ENCODE results near the gene ZNF423.

Gene ZNF423

DNA sequence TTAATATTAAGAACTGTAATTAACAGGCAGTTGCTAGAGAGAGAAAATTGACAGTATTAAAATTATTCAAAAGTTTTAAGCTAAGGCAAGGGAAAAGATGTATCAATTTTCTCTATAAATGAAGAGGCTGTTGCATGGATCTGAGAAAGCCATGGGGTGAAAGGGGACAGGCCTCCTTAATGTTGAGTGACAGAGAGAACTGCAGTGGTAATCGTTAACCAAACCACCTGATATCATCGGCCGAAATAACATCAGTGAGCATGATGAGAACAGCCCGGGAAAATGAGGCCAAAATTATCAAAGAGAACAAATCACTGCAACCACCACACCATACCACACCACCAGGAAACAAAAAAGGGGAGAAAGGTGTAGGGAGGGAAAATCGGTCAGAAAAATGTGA is 3.6 kb downstream of the ZNF423 start:
- no peaks in the 10 kb centered on the region for H3K79me2 ChIP-seq (ENCODE audit: control insufficient read depth, low read length)
- no peak overlapping the region for H3K4me3 ChIP-seq (ENCODE audit: low read length)
- H3K4me1 ChIP-seq (ENCODE audit: control insufficient read depth, low read length), result no peaks in the 10 kb centered on the region

DNA sequence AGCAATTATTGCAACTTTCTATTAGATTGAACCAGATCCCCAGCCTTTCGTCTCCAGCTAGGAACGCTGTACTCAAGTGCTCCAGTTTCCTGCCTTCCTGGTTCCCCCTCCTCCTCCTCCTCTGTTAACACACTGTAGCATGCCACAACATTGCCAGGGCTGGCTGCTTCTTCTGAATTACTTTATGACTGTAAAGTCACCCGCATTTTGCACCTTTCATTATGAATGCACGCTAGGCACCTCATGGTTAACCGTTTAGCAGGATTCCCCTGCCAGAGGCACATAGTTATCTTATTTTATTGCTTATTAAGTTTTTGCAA is 4.5 kb downstream of the ZNF423 start:
- Histone ChIP-seq H3K27ac (ENCODE audit: low read depth, low read length) (no peak overlapping the region), H3K9me2 (replicated peaks; ENCODE audit: control insufficient read depth, low read length) (no peaks in the 10 kb centered on the region), H3K4me2 (ENCODE audit: low read length) (no peak overlapping the region), H3K27me3 (ENCODE audit: control insufficient read depth, low read length) (peaks cover 64% of the 10 kb centered on the region), H3K4me1 (ENCODE audit: control insufficient read depth, low read length) (no peaks in the 10 kb centered on the region), H3F3A (ENCODE audit: control insufficient read depth, insufficient read depth) (no peaks in the 10 kb centered on the region), H3K79me2 (ENCODE audit: control insufficient read depth, low read length) (no peaks in the 10 kb centered on the region), H3K36me3 (ENCODE audit: control insufficient read depth, low read length) (no peaks in the 10 kb centered on the region), H3K4me3 (ENCODE audit: low read length) (no peak overlapping the region), H4K20me1 (ENCODE audit: control insufficient read depth, insufficient read depth, low read depth, low read length) (no peaks in the 10 kb centered on the region), H3K9me3 (ENCODE audit: control insufficient read depth, insufficient read depth, low read length) (no peaks in the 10 kb centered on the region)
- TF ChIP-seq, protein P1, sequence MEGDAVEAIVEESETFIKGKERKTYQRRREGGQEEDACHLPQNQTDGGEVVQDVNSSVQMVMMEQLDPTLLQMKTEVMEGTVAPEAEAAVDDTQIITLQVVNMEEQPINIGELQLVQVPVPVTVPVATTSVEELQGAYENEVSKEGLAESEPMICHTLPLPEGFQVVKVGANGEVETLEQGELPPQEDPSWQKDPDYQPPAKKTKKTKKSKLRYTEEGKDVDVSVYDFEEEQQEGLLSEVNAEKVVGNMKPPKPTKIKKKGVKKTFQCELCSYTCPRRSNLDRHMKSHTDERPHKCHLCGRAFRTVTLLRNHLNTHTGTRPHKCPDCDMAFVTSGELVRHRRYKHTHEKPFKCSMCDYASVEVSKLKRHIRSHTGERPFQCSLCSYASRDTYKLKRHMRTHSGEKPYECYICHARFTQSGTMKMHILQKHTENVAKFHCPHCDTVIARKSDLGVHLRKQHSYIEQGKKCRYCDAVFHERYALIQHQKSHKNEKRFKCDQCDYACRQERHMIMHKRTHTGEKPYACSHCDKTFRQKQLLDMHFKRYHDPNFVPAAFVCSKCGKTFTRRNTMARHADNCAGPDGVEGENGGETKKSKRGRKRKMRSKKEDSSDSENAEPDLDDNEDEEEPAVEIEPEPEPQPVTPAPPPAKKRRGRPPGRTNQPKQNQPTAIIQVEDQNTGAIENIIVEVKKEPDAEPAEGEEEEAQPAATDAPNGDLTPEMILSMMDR (IDR thresholded peaks at IDR 0.05; ENCODE audit: low read depth, low read length, poor library complexity, severe bottlenecking), result no peak
- TF ChIP-seq EZH2phosphoT487 (IDR thresholded peaks at IDR 0.05; ENCODE audit: borderline replicate concordance, low read length), result 0 out of 2 replicates have a peak, but pooled peaks have one; percentile 56

More for the DNA sequence above, 3.6 kb downstream of the ZNF423 start:
- no peaks in the 10 kb centered on the region for H3K9me3 ChIP-seq (ENCODE audit: control insufficient read depth, insufficient read depth, low read length)
- TF ChIP-seq EZH2phosphoT487 (IDR thresholded peaks at IDR 0.05; ENCODE audit: borderline replicate concordance, low read length), result no peak
- TF ChIP-seq, protein P1 (IDR thresholded peaks at IDR 0.05; ENCODE audit: low read depth, low read length, poor library complexity, severe bottlenecking), result no peak
- H3K36me3 ChIP-seq (ENCODE audit: control insufficient read depth, low read length), result no peaks in the 10 kb centered on the region
- no peak overlapping the region for H3K4me2 ChIP-seq (ENCODE audit: low read length)
- H3K9me2 ChIP-seq (replicated peaks; ENCODE audit: control insufficient read depth, low read length), result no peaks in the 10 kb centered on the region
- no peaks in the 10 kb centered on the region for H4K20me1 ChIP-seq (ENCODE audit: control insufficient read depth, insufficient read depth, low read depth, low read length)
- H3F3A ChIP-seq (ENCODE audit: control insufficient read depth, insufficient read depth), result no peaks in the 10 kb centered on the region
- no peak overlapping the region for H3K27ac ChIP-seq (ENCODE audit: low read depth, low read length)
- peaks cover 66% of the 10 kb centered on the region for H3K27me3 ChIP-seq (ENCODE audit: control insufficient read depth, low read length)

DNA sequence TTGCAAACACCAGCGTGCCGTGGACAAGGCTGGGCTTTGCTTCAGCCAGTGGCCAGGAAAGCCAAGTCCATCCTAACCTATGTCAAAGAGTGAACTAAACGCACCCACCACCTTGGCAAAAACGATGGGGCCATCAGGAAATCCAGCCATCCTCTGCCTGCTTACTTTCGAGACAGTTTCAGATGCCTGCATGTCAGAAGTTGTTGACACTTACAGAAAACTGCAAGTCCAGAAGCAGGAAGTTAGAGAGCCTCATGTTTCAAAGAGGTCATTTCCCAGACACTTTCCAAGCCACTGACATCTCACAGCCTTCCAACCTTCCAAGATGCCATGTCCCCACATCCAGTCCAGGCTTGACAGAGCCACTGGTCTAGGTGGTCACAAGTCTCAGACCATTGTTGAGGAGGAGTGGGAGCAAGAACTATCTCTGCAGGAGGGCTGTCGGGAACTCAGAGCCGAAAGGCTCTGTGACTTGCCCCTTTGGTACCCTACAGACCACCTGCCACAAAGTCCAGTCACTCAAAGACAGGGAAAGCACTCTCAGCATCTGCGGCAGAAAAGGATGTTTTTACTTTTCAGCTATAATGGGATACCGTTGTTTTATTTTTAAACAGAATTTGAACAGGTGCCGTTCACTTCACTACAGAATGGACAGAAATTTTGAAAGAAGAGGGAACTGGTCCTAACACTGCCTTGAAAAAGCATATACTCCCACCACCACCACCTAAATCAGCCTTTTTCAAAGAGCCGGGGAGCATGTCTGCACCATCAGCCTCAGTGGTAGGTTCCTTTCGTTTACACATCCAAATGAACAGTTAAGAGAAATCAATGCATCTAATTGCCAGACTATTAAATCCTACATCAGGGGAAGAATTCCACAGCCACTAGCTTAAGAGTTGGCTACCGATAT is 5.1 kb downstream of the ZNF423 start:
- Histone ChIP-seq H3F3A (ENCODE audit: control insufficient read depth, insufficient read depth) (no peaks in the 10 kb centered on the region), H3K79me2 (ENCODE audit: control insufficient read depth, low read length) (no peaks in the 10 kb centered on the region), H4K20me1 (ENCODE audit: control insufficient read depth, insufficient read depth, low read depth, low read length) (no peaks in the 10 kb centered on the region), H3K27ac (ENCODE audit: low read depth, low read length) (no peak overlapping the region), H3K4me3 (ENCODE audit: low read length) (no peak overlapping the region), H3K4me2 (ENCODE audit: low read length) (no peak overlapping the region), H3K9me2 (replicated peaks; ENCODE audit: control insufficient read depth, low read length) (no peaks in the 10 kb centered on the region), H3K36me3 (ENCODE audit: control insufficient read depth, low read length) (no peaks in the 10 kb centered on the region), H3K27me3 (ENCODE audit: control insufficient read depth, low read length) (peaks cover 61% of the 10 kb centered on the region), H3K4me1 (ENCODE audit: control insufficient read depth, low read length) (no peaks in the 10 kb centered on the region), H3K9me3 (ENCODE audit: control insufficient read depth, insufficient read depth, low read length) (no peaks in the 10 kb centered on the region)
- no peak for TF ChIP-seq EZH2phosphoT487 (IDR thresholded peaks at IDR 0.05; ENCODE audit: borderline replicate concordance, low read length)
- TF ChIP-seq, protein P1 (IDR thresholded peaks at IDR 0.05; ENCODE audit: low read depth, low read length, poor library complexity, severe bottlenecking), result no peak

Data from DOHH2 (cell line).